Astrocyte of the spinal cord (primary cell): ENCODE results near the gene RPS4Y1.
"Not testable (repeated sequence)": the region's sequence is repeated elsewhere in the genome, so short reads cannot be mapped to it uniquely, and the experiment has no call there.

Source experiments
- DNase-seq: peaks from one replicate; pipeline ENCODE4 v3.0.0; 2011; ENCODE audit warnings: low read depth, low spot score
- H3K4me3 ChIP-seq: 2 replicates; pipeline ENCODE4 v1.5.1; 2011; ENCODE audit warnings: low read depth, mild to moderate bottlenecking, low read length, moderate library complexity
- CTCF ChIP-seq: IDR thresholded peaks from 2 replicates; pipeline ENCODE4 v1.5.1; 2012; ENCODE audit warnings: low read depth, mild to moderate bottlenecking, low read length, inconsistent platforms
- in situ Hi-C: cut with HindIII; loops from 2 replicates; pipeline ENCODE4 v1.10.0; 2017; ENCODE audit warnings: low sequenced_read_pairs

Gene RPS4Y1

DNA sequence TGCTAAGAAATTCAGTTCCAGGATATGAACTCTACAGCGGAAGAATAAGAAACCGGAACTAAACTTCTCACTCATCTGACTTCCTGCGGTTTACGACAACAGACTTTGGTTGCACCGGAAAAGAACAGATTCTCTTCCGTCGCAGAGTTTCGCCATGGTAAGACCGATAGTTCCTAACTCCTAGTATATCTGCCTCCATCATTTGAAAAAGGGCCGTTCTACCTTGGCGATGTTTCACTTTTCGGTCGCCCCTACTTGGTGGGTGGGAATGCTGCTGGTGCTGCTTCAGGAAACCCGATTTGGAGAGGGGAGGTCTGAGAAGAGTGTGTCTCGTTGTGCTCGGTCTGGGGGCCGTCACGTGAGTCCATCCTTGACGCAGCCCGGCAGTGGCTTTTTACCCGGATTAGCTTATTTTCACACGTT is at the start of gene RPS4Y1:
Gene RPS4Y1 (plus strand): TSS at position 132 of the 423 bp plus-strand sequence. CDS start 23 bp downstream, at position 155.
- in situ Hi-C loops: no loop called here
- DNase-seq: no peak
- no peak within 1 kb of the TSS for H3K4me3 ChIP-seq
- TF ChIP-seq CTCF: no peak

GRCh38 chrY:2796977-2797523 is 44.4 kb upstream of the RPS4Y1 start:
- DNase-seq: no peak
- in situ Hi-C loops: no loop called here
- no peak for TF ChIP-seq CTCF
- no peak overlapping the region for H3K4me3 ChIP-seq

DNA sequence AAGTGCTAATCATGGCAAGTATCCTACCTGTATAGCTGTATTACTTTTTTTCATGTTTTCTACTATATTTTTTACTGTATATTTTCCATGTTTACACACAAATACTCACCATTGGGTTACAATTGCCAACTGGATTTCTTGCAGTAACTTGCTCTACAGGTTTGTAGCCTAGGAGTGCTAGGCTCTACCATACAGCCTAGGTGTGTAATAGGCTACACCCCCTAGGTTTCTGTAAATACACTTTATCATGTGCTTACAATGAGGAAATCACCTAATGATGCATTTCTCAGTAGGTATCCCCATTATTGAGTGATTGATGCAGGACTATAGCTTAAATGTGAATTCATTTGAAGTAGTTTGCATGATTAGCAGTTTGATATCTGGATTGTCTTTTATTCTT is 43.4 kb upstream of the RPS4Y1 start:
- H3K4me3 ChIP-seq: no peak overlapping the region
- DNase-seq: no peak
- no peak for TF ChIP-seq CTCF
- in situ Hi-C loops: no loop called here

DNA sequence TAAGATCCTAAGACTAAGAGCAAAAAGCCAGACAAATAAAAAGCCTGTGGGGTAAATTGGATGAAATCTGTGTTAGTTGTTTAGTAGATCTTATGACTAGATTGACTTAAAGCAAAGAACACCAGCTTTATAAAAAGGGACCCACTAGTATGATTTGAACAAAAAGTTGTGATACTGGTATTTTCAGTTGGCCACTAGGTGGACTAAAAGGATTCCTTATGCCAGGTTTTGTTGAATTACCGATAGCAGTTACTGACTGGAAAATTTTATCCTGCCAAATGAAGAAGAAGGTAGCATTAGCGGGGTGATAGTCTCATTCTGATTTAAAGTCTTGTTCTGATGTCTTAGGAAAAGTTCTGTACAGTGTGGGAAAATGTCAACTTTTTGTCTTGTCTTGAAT is 41.2 kb upstream of the RPS4Y1 start:
- no peak for DNase-seq
- TF ChIP-seq CTCF: no peak
- in situ Hi-C loops: no loop called here
- no peak overlapping the region for H3K4me3 ChIP-seq

DNA sequence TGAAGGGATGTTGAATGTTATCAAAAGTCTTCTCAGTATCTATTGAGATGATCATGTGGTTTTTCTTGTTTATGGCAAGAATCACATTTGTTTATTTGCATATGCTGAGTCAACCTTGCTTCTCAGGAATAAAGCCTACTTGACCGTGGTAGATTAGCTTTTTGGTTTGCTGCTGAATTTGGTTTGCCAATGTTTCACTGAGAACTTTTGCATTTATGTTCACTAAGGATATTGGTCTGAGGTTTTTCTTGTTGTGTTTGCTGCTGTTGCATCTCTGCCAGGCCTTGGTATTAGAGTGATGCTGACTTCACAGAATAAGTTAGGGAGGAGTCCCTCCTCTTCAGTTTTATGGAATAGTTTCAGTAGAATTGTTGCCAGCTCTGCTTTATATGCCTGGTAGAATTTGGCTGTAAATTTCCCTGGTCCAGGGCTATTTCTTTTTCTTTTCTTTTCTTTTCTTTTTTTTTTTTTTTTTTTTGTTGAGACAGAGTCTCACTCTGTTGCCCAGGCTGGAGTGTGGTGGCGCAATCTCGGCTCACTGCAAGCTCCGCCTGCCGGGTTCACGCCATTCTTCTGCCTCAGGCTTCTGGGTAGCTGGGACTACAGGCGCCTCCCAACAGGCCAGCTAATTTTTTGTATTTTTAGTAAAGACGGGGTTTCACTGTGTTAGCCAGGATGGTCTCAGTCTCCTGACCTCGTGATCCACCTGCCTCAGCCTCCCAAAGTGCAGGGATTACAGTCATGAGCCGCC is 24.1 kb upstream of the RPS4Y1 start:
- H3K4me3 ChIP-seq, in situ Hi-C loops, DNase-seq: not testable (repeated sequence)

- no peak for DNase-seq
- no peak overlapping the region for H3K4me3 ChIP-seq
- no peak for TF ChIP-seq CTCF
- in situ Hi-C loops: no loop called here
Measured at GRCh38 chrY:2824471-2824870, 16.9 kb upstream of the RPS4Y1 start.

- TF ChIP-seq CTCF: no peak
- H3K4me3 ChIP-seq: no peak overlapping the region
- DNase-seq: no peak
- in situ Hi-C loops: no loop called here
Measured at GRCh38 chrY:2828497-2828896, 12.9 kb upstream of the RPS4Y1 start.
